GM21737 (cell line): ENCODE results near the gene DIP2C.

Experiments
- ATAC-seq: cut with Tn5 transposase; IDR thresholded peaks from one replicate; pipeline ENCODE4 v1.9.1; 2021; ENCODE audit warnings: mild to moderate bottlenecking, moderate library complexity; ENCODE audit not compliant: unreplicated experiment

The DIP2C gene

GRCh38 chr10:677750-678661 lies 11.5 kb downstream of the DIP2C start:
- no peak for ATAC-seq

- ATAC-seq, result no peak
Measured at GRCh38 chr10:677038-677437, 12.4 kb downstream of the DIP2C start.

- ATAC-seq, result no peak
Measured at GRCh38 chr10:676178-676577, 13.3 kb downstream of the DIP2C start.

- ATAC-seq, result no peak
Measured at GRCh38 chr10:675532-675931, 13.9 kb downstream of the DIP2C start.

GRCh38 chr10:673492-673891 lies 16.0 kb downstream of the DIP2C start:
- no peak for ATAC-seq

- no peak for ATAC-seq
Measured at GRCh38 chr10:672992-673391, 16.5 kb downstream of the DIP2C start.

GRCh38 chr10:672203-672602 lies 17.3 kb downstream of the DIP2C start:
- ATAC-seq, result no peak

GRCh38 chr10:670990-671389 lies 18.5 kb downstream of the DIP2C start:
- no peak for ATAC-seq

GRCh38 chr10:670038-670437 lies 19.4 kb downstream of the DIP2C start:
- no peak for ATAC-seq

- no peak for ATAC-seq
Measured at GRCh38 chr10:668786-669485, 20.5 kb downstream of the DIP2C start.

GRCh38 chr10:667602-668143 lies 21.8 kb downstream of the DIP2C start:
- ATAC-seq, result no peak

- no peak for ATAC-seq
Measured at GRCh38 chr10:667096-667495, 22.4 kb downstream of the DIP2C start.

GRCh38 chr10:666237-667012 lies 23.0 kb downstream of the DIP2C start:
- no peak for ATAC-seq

- ATAC-seq, result no peak
Measured at GRCh38 chr10:665579-666091, 23.8 kb downstream of the DIP2C start.

- no peak for ATAC-seq
Measured at GRCh38 chr10:664893-665292, 24.6 kb downstream of the DIP2C start.

GRCh38 chr10:664301-664700 lies 25.2 kb downstream of the DIP2C start:
- no peak for ATAC-seq

GRCh38 chr10:663831-664251 lies 25.6 kb downstream of the DIP2C start:
- no peak for ATAC-seq

GRCh38 chr10:663466-663751 lies 26.1 kb downstream of the DIP2C start:
- no peak for ATAC-seq

GRCh38 chr10:662686-663465 lies 26.6 kb downstream of the DIP2C start:
- ATAC-seq, result no peak

GRCh38 chr10:662223-662605 lies 27.3 kb downstream of the DIP2C start:
- no peak for ATAC-seq
